Pulmonary artery endothelial cell (primary cell): ENCODE measurements around the gene CCL22. TPM values are rescaled to one million over a fixed set of nuclear protein-coding genes. Genes with fewer than 3 reads are reported as not detected.

Experiments
- DNase-seq: peaks from one replicate; pipeline ENCODE4 v3.0.0-alpha.2; 2011; ENCODE audit warnings: low read depth, low spot score
- total RNA-seq: library from RNA; depleted of rRNA; stranded (reverse); fragments of >200 nt; gene quantifications from 2 replicates; pipeline ENCODE4 v1.2.3, GENCODE V29; 2014

The CCL22 gene
- total RNA-seq, 1 donor from 2014 or later = not detected

DNA sequence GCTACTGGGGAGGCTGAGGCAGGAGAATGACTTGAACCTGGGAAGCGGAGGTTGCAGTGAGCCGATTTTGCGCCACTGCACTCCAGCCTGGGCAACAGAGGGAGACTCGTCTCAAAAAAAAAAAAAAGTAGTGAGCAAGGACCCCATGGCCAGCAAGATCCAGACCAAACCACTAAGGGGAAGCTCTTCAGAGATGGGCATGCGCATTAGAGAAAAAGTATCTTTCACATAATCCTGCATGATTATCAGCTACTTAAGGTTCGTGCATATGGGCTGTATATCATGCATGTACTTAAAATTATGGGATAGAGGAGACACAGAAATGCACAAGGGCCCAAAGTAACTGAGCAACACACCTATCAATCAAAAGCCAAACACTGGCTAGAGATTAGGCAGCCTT, 10.7 kb upstream of the CCL22 start:
- no peak for DNase-seq

- DNase-seq = no peak
Measured at GRCh38 chr16:57348327-57348726, 10.3 kb upstream of the CCL22 start.

GRCh38 chr16:57349212-57350031, 9.2 kb upstream of the CCL22 start:
- DNase-seq = no peak

DNA sequence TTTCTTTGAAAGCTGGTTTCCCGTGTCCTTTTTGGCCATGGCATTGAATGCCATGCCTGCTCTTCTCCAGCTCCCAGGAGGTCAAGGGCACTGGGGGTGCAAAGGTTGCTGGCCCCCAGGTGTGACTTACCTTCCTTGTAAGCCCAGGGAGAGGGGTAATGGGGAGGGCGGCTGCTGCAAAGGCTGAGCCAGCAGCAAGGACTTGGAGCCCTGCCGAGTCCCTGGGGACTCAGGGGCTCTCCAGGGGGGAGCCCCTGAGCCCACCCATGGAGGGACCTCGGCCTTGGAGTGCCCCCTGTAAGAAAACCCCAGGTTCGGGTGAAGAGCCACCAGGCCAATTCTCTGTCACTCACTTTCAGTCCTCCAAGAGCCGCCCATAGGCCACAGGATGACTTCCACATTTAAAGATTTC, 5.9 kb upstream of the CCL22 start:
- DNase-seq = no peak

GRCh38 chr16:57354311-57354710, 4.3 kb upstream of the CCL22 start:
- DNase-seq = no peak

- DNase-seq = no peak
Measured at GRCh38 chr16:57355898-57356414, 2.6 kb upstream of the CCL22 start.

DNA sequence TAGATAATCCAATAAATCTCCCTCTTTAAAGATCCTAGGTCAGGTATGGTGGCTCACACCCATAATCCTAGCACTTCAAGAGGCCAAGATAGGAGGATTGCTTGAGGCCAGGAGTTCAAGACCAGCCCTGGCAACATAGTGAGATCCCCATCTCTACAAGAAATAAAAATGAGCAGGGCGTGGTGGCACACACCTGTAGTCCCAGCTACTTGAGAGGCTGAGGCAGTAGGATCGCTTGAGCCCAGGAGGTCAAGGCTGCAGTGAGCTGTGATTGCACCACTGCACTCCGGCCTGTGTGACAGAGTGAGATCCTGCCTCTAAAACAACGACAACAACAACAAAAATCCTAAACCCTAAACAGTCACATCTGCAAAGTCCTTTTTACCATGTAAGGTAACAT, 2.0 kb upstream of the CCL22 start:
- no peak for DNase-seq

DNA sequence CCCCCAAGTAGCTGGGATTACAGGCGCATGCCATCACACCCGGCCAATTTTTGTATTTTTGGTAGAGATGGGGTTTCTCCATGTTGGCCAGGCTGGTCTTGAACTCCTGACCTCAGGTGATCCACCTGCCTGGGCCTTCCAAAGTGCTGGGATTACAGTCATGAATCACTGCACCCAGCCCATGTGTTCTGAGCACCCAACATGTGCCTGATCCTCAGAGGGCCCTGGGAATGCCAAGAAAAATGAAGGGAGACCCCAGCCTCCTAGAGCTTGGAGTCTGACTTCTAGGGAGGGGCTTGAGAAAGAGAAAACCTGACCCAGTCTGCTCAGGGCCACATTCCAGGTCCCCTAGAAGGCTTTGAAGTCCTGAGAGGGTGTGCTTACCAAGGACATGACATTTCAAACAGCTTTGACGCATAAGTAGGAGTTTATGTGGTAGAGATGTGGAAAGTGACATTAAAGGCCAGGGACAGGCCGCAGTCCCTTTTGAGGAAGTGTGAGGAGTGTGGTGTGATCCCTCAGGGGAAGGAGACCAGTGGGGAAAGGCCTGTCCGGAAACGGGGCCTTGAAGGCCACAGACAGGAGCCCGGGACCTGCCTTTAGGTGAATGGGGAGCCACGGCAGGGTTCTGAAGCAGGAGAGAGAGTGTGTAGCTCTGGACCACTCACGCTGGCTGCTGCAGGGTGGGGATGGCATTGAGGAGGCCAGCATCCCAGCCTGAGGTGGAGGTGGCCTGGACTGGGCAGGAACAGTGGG, 1.1 kb upstream of the CCL22 start:
- no peak for DNase-seq

DNA sequence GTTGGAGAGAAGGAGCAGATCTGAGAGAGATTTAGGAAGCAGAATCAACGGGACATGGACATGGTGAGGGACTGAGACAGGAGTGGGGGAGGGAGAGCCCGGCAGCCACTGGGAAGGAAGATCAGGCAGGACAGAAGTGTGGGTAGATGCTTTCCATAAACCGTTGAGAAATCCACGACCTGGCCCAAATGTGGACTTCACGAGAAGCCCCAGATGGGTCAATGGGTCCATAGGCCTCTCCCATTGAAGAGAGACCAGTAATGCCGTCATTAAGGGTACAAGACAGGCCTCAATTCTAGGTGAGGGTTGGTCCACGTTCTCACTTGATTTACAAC, 530 bp upstream of the CCL22 start:
- no peak for DNase-seq

DNA sequence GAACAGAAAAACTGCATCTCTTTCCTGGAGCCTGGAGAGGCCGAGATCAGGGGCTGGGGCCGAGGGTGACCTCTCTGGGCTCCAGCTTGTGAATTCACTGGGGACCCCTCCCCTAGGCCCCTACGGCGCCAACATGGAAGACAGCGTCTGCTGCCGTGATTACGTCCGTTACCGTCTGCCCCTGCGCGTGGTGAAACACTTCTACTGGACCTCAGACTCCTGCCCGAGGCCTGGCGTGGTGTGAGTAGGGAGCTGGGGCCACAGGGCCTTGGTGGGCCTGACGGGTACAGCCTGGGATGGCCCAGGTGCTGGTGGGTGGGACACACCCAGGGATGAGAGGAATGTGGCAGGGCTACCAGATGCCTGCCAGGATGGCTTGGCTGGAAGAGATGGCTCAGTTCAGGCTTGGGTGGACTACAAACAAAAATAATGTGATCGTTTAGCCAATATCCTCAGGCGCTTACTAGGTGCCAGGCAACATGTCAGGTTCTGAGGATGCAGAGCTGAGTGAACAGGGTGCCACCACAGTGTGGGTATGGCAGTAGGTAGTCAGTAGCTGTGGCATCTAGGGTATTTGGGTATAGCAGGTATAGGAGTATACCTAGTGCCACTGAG, 1.8 kb downstream of the CCL22 start:
- DNase-seq = no peak

DNA sequence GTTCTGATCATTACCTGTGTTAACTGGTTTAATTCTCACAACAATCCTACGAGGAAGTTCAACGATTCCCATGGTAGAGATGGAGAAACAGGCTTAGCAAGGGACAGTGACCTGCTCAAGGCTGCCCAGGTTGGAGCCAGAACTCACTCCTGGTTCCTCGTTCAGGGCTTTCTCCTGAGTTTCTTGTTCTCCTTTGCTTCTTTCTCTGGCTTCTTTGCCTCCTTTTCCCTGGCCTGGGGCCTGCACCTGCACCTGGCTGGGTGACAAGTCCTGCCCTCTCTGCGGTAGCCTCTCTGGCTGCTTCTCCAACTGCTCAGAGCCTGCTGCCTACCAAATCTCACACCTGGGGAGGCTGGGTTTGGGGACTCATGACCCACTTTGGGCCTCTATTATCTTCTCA, 2.8 kb downstream of the CCL22 start:
- no peak for DNase-seq

DNA sequence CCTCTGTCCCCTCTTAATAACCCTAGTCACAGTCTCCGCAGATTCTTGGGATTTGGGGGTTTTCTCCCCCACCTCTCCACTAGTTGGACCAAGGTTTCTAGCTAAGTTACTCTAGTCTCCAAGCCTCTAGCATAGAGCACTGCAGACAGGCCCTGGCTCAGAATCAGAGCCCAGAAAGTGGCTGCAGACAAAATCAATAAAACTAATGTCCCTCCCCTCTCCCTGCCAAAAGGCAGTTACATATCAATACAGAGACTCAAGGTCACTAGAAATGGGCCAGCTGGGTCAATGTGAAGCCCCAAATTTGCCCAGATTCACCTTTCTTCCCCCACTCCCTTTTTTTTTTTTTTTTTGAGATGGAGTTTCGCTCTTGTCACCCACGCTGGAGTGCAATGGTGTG, 5.6 kb downstream of the CCL22 start:
- no peak for DNase-seq

GRCh38 chr16:57366544-57367040, 8.0 kb downstream of the CCL22 start:
- DNase-seq = no peak

DNA sequence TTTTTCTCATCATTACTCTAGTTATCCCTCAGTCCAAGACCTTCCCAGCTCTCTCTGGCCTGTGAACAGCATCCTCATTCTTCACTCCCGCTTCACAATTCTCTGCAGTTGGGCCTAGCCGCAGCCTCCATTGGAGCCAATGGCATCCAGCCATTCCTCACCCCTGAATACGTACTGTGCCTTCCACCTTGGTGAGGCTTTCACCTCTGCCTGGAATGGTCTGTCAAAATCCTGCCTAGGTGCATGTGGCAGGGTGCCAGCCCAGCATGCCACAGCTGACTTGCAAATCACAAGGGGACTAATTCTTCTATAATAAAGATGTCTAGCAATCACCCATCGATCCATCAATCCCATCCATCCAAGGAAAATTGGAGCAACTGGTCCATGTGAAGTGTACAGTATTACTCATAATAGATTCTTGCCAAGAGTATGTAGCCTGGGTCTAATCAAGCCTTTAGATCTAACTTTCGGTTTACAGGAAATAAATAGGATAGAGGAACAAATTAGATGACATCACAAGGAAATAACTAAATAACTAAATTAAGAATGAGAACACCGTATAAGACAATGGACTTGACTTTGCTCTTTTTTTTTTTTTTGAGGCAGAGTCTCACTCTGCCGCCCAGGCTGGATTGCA, 8.7 kb downstream of the CCL22 start:
- peak; percentile 36 for DNase-seq

GRCh38 chr16:57371494-57372371, 13.2 kb downstream of the CCL22 start:
- DNase-seq = no peak

DNA sequence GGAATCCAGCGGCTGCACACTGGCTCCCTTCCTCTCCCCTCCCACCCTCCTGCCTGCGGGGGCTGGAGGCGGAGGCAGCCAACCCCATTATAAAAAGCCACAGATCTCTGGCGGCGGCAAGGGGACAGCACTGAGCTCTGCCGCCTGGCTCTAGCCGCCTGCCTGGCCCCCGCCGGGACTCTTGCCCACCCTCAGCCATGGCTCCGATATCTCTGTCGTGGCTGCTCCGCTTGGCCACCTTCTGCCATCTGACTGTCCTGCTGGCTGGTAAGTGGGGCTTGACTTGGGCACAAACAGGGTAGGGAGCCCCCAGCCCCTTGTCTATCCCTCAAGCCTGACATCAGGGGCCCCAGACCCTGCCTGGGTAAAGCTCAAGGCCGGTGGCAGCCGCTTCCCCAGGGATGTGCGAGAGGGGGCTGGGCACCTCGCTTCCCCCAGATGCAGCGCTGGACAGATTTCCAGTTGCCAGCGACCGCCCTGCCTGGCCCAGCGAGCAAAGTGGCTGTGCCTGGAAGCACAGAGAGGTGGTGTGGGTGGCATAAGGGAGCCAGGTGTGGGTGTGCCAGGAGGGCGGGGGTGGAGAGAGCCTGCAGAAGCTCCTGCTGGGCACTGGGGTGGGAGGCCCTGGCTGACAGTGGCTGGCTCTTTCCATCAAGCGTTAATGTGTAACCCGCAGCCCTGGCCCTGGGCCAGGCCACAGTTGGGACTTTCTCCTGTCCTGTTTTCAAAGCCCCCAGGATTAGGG, 14.0 kb downstream of the CCL22 start, which contains the start of gene CX3CL1:
Gene CX3CL1 (plus strand): TSS at position 119 of the 745 bp plus-strand sequence. CDS start 79 bp downstream, at position 198.
- no peak for DNase-seq

GRCh38 chr16:57373117-57373947, 14.7 kb downstream of the CCL22 start:
- DNase-seq = no peak

DNA sequence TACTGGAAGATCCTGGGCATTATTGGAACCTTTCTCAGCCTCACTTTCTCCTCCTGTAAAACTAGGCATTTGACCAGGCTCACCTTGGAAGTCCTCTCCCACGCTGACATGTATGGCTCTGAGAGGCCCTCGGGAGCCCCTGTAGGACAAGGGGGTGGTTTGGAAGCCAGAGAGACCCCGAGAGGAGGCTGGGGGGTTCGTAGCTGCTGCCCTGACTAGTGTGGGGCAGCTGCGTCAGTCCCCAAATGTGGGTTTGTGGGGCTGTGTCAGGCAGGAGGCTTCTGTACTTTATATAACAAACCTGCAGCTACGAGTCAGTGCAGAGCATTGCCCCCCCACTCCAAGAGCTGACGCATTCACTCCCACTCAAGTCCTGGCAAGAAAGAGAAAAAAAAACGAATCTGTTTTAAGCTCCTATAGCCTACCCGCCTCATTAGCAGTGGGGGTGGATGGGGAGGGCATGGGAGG, 15.5 kb downstream of the CCL22 start:
- no peak for DNase-seq
